ENCODE results near the gene ELL2. TPM values are rescaled to one million over a fixed set of nuclear protein-coding genes. Genes with fewer than 3 reads are reported as not detected.

ELL2 gene
- total RNA-seq, 1 experiment from 2014 or later: 39.9 TPM

GRCh38 chr5:95969651-95970358, 8.2 kb upstream of the ELL2 start:
- no peak for DNase-seq (ENCODE audit: low read depth in 1 of 2, low spot score in 2 of 2)
- H3K27ac ChIP-seq: no peak overlapping the region
- H3K36me3 ChIP-seq: no peaks in the 10 kb centered on the region
- peaks cover 18% of the 10 kb centered on the region for H3K4me1 ChIP-seq (replicated peaks)
- 0 out of 2 replicates have a peak, but pooled peaks cover 4% of the 10 kb centered on the region for H3K9me3 ChIP-seq (replicated peaks)
- H3K27me3 ChIP-seq (replicated peaks): no peaks in the 10 kb centered on the region
- H3K4me3 ChIP-seq: no peak overlapping the region

GRCh38 chr5:95969055-95969454, 7.4 kb upstream of the ELL2 start:
- DNase-seq (ENCODE audit: low read depth in 1 of 2, low spot score in 2 of 2): no peak
- Histone ChIP-seq H3K9me3 (replicated peaks) (0 out of 2 replicates have a peak, but pooled peaks cover 4% of the 10 kb centered on the region), H3K27ac (no peak overlapping the region)

GRCh38 chr5:95967236-95967635, 5.6 kb upstream of the ELL2 start:
- Histone ChIP-seq H3K36me3 (no peaks in the 10 kb centered on the region), H3K27me3 (replicated peaks) (no peaks in the 10 kb centered on the region), H3K4me3 (no peak overlapping the region), H3K4me1 (replicated peaks) (peaks cover 10% of the 10 kb centered on the region), H3K9me3 (replicated peaks) (no peaks in the 10 kb centered on the region), H3K27ac (no peak overlapping the region)
- DNase-seq (ENCODE audit: low read depth in 1 of 2, low spot score in 2 of 2): no peak

More at GRCh38 chr5:95969055-95969454, 7.4 kb upstream of the ELL2 start:
- Histone ChIP-seq H3K4me3 (no peak overlapping the region), H3K27me3 (replicated peaks) (no peaks in the 10 kb centered on the region), H3K4me1 (replicated peaks) (peaks cover 10% of the 10 kb centered on the region), H3K36me3 (no peaks in the 10 kb centered on the region)

DNA sequence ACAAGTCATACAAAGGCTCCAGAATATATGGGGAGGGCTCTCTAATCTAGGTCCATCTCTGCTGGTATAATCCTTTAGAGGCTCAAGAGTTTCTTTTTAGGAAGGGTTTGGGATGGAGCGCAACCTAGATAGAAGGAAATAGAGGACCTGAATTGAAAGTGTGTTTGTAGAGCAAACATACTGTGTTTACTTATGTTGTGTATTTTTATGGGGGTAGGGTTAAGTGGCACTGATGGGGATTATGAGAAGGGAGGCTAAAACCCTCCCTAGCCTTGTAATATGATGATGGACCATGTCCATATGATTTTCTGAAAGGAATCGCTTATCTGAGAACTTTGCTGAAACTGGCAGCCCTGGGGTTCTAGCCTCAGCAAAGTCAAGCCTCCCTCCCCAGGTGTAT, 4.4 kb upstream of the ELL2 start:
- peaks cover 6% of the 10 kb centered on the region for H3K36me3 ChIP-seq
- DNase-seq (ENCODE audit: low read depth in 1 of 2, low spot score in 2 of 2): no peak
- peaks cover 13% of the 10 kb centered on the region for H3K4me1 ChIP-seq (replicated peaks)
- H3K9me3 ChIP-seq (replicated peaks): no peaks in the 10 kb centered on the region; the same call in 1 of the 2 replicates
- no peak overlapping the region for H3K27ac ChIP-seq
- H3K4me3 ChIP-seq: no peak overlapping the region
- H3K27me3 ChIP-seq (replicated peaks): no peaks in the 10 kb centered on the region

- H3K36me3 ChIP-seq: peaks cover 23% of the 10 kb centered on the region
- DNase-seq (ENCODE audit: low read depth in 1 of 2, low spot score in 2 of 2): no peak
- no peaks in the 10 kb centered on the region for H3K27me3 ChIP-seq (replicated peaks)
- no peaks in the 10 kb centered on the region; the same call in 1 of the 2 replicates for H3K9me3 ChIP-seq (replicated peaks)
- H3K4me3 ChIP-seq: no peak overlapping the region
- H3K27ac ChIP-seq: no peak overlapping the region
- peaks cover 22% of the 10 kb centered on the region for H3K4me1 ChIP-seq (replicated peaks)
Observed at GRCh38 chr5:95963650-95964410, 2.2 kb upstream of the ELL2 start.

DNA sequence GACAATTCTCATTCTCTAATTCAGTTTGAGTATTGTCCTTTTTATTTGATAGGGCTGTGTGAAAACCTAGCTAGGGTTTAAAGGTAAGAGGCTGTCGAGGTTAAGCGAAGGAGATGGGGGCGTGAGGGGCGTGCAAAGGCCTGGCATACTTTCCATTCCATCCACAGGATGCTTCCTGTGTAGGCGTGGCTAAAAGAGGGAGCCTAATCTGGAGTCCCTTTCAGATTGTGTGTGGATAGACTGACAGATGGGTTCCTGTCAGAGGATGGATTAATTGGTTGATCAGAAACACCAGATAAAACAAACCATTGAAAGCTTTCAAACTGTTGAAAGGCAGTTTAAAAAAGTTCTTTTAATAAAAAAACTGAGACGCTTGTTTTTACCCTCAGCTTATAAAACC, 1.1 kb upstream of the ELL2 start:
- Histone ChIP-seq H3K4me1 (replicated peaks) (peaks cover 32% of the 10 kb centered on the region), H3K27me3 (replicated peaks) (no peaks in the 10 kb centered on the region), H3K9me3 (replicated peaks) (no peaks in the 10 kb centered on the region; the same call in 1 of the 2 replicates), H3K36me3 (peaks cover 34% of the 10 kb centered on the region), H3K4me3 (no peak overlapping the region; the same call in 1 of the 2 replicates), H3K27ac (peak overlapping the region; percentile 94)
- peak in 1 of 2 experiments; percentile 28 for DNase-seq (ENCODE audit: low read depth in 1 of 2, low spot score in 2 of 2)

DNA sequence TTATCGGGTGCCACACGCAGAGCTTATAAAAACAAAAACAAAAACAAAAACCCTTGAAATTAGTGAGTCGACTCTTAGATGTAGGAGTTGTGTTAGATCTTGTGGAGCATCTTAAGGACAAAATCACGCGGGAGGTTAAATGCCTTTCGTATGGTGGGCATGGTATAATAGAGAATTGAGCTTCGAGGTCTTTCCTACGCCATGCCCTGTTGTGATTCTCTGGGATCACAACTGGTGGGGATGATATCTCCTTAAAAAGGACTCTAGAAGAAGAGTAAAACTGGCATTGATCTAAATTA, 773 bp upstream of the ELL2 start:
- peaks cover 32% of the 10 kb centered on the region for H3K4me1 ChIP-seq (replicated peaks)
- no peaks in the 10 kb centered on the region; the same call in 1 of the 2 replicates for H3K9me3 ChIP-seq (replicated peaks)
- no peaks in the 10 kb centered on the region for H3K27me3 ChIP-seq (replicated peaks)
- DNase-seq (ENCODE audit: low read depth in 1 of 2, low spot score in 2 of 2): no peak
- H3K4me3 ChIP-seq: peak overlapping the region; percentile 99
- peak overlapping the region; percentile 94 for H3K27ac ChIP-seq
- H3K36me3 ChIP-seq: peaks cover 35% of the 10 kb centered on the region

DNA sequence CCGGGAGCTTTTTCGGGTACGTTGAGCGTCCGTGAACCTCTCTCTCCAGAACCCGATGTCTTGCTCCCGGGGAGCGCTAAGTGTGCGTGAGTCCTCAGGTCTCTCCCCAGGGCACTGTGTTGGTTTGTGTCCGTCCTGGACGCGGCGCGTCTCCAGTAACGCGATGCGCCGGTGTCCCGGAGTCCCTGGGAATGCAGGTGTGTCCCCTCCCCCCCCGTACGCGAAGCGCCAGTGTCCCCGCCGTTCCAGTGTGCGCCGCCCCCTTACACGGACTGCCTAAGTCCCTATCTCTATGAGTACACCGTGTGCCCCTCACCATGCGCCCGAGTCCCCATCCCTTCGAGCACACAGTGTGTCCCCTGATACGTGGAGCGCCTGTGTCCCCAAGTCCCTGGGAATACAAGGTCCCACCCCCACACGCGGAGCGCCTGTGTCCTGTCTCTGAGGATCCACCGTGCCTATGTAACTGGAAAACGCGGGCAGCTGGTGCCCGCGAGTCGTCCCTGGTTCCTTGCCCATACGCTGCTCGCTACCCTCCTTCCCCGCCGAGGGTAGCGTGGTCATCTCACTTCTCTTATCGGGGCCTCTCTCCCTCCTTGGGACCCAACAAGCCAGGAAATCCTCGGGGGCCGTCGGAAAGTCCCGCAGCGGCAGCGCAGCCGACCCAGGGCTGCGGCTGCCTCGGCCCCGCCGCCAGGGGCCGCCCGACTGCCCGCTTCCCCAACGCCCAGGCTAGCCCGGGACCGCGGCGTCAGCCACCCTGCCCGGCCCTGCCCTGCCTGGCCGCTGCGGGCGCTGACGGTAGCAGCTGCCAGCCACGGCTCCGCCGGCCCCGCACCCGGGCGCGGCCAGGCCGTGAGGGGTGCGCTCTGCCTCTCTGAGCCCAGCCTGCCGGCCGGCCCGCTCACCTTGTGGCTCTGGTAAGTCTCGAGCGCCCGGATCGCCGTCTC, 709 bp downstream of the ELL2 start:
- Histone ChIP-seq H3K27me3 (replicated peaks) (no peaks in the 10 kb centered on the region), H3K9me3 (replicated peaks) (no peaks in the 10 kb centered on the region; the same call in 1 of the 2 replicates), H3K27ac (peak overlapping the region; percentile 94), H3K4me1 (replicated peaks) (peaks cover 42% of the 10 kb centered on the region), H3K4me3 (peak overlapping the region; percentile 99), H3K36me3 (peaks cover 43% of the 10 kb centered on the region)
- DNase-seq (ENCODE audit: low read depth in 1 of 2, low spot score in 2 of 2): peak; percentile 85 to 86

DNA sequence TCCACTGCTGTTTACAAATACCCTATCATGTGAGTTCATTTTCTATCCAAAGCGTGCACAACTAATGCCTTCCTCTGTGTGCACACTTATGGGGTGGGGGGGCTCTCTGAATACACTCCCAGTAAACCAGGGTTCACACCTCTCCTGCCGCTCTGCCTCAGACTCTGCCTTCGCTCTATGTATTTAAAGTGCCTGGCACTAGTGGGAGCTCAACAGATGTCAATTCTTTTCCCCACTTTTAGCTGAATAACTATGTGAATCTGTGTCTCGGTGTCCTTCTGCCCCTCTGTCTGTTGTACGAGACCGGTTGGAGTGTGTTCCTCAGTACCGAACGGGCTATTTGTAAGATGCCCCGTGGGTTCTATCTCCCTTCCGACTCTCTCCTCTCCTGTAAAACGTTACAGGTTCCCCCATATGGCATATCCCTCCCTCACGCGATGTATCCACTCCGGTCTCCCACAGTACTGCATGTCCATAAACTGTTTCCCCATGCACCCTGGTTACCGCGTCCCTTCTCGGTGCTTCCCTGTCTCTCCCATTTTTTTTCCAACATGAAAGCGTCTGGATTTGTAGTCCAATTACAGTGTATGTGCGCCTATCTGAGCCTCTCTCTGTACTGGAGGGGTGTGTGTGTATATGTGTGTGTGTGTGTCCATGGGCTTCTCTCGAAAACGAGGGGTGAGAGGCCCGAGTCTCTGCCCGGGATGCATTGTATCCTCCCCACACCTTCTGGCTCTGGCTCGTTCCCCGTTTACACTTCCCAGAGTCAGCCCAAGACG, 1.6 kb downstream of the ELL2 start:
- peak in 1 of 2 experiments; percentile 55 for DNase-seq (ENCODE audit: low read depth in 1 of 2, low spot score in 2 of 2)
- H3K4me3 ChIP-seq: peak overlapping the region; percentile 99
- H3K27me3 ChIP-seq (replicated peaks): no peaks in the 10 kb centered on the region
- H3K27ac ChIP-seq: peak overlapping the region; percentile 94; the same call in 1 of the 2 replicates
- peaks cover 42% of the 10 kb centered on the region for H3K4me1 ChIP-seq (replicated peaks)
- H3K36me3 ChIP-seq: peaks cover 50% of the 10 kb centered on the region
- no peaks in the 10 kb centered on the region; the same call in 1 of the 2 replicates for H3K9me3 ChIP-seq (replicated peaks)

DNA sequence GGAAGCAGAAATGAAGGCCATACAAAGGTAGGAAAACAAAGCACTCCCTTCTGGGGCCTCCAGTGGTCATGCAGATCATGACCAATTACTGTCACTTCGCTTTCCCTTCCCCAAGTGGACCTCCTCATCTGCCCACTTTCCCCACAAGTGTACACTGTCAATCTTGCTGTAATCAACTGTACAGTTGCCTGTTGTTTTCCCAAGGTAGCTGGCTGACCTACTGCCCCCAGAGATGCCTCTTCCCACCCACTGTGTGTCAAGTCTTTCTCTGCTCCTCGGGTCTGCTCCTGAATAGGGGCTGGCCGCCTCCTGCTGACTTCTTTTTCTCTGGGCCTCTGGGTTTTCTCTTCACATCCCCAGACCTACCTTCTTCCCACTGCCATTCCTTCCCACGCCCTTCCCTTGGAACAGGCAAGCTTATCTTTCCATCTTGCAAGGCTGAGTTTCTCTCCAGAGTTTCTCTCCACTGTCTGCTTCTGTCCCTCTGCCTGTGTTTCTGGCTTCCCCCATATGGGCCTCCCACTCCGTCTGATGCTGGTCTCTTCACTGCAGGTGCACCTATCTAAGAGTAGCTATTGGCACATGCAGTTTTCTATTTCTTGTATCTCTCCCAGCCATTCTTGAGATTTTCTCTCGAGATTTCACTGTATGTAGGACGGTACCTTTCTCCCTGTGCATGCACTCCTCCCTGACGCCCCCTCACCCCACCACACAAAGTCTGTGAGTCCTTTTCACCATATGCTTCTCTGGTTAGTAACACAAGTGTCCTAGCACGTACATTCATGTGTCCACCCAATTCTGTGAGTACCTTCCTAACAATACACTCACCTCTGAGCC, 2.4 kb downstream of the ELL2 start:
- Histone ChIP-seq H3K4me3 (peak overlapping the region; percentile 99), H3K9me3 (replicated peaks) (no peaks in the 10 kb centered on the region; the same call in 1 of the 2 replicates), H3K36me3 (peaks cover 55% of the 10 kb centered on the region), H3K27me3 (replicated peaks) (no peaks in the 10 kb centered on the region), H3K27ac (no peak overlapping the region), H3K4me1 (replicated peaks) (peaks cover 42% of the 10 kb centered on the region)
- peak in 1 of 2 experiments; percentile 13 for DNase-seq (ENCODE audit: low read depth in 1 of 2, low spot score in 2 of 2)

- Histone ChIP-seq H3K27ac (no peak overlapping the region), H3K9me3 (replicated peaks) (no peaks in the 10 kb centered on the region; the same call in 1 of the 2 replicates), H3K4me1 (replicated peaks) (peaks cover 42% of the 10 kb centered on the region), H3K36me3 (peaks cover 56% of the 10 kb centered on the region), H3K27me3 (replicated peaks) (no peaks in the 10 kb centered on the region), H3K4me3 (no peak overlapping the region)
- DNase-seq (ENCODE audit: low read depth in 1 of 2, low spot score in 2 of 2): no peak
Observed at GRCh38 chr5:95958310-95959014, 3.2 kb downstream of the ELL2 start.

Data from SJSA1 (cell line).